HCT116 (cell line): ENCODE results near the gene EMSY.

ENCODE experiments used
- EZH2 ChIP-seq: fragments of 200-600 bp; sonication (generic); IDR thresholded peaks from 2 replicates; pipeline ENCODE4 v1.6.1; 2017; ENCODE audit warnings: antibody characterized with exemption, mixed run types
- POLR2AphosphoS5 ChIP-seq: IDR thresholded peaks from 2 replicates; pipeline ENCODE4 v1.6.1; 2011; ENCODE audit warnings: mild to moderate bottlenecking, low read depth, low read length, moderate library complexity
- RAD21 ChIP-seq: IDR thresholded peaks from 2 replicates; pipeline ENCODE4 v1.6.1; 2012; ENCODE audit warnings: low read depth, mild to moderate bottlenecking

DNA sequence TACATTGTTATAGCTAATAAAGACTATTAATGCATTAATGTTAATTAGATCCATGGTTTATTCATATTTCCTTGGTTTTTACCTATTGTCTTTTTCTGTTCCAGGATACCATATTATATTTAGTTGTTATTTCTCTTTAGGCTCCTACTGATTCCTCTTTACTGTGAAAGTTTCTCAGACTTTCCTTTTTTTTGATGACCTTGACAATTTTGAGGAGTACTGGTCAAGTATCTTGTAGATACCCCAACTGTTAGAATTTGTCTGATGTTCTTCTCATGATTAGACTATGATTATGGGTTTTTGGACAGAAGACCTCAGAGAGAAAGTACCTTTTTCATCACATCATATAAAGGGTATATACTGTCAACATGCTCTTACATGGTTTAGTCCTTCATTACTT lies 26.6 kb downstream of the EMSY start:
- TF ChIP-seq EZH2 (no peak), RAD21 (no peak), POLR2AphosphoS5 (no peak)
